Measurements from ENCODE around the gene USP36.
A peak's percentile ranks its signal among the peaks of the same experiment; 100 is the strongest.

USP36 gene

GRCh38 chr17:78844301-78845005 lies 3.8 kb upstream of the USP36 start:
- no peak overlapping the region for H3K4me3 ChIP-seq (ENCODE audit: low read depth, low read length)
- TF ChIP-seq CTCF (IDR thresholded peaks at IDR 0.05; ENCODE audit: borderline replicate concordance, insufficient read depth, low read depth, low read length): no peak

- TF ChIP-seq CTCF (IDR thresholded peaks at IDR 0.05; ENCODE audit: borderline replicate concordance, insufficient read depth, low read depth, low read length): peak; percentile 89
- no peak overlapping the region for H3K4me3 ChIP-seq (ENCODE audit: low read depth, low read length)
These were observed 2.4 kb upstream of the USP36 start for GRCh38 chr17:78842881-78843565.

- H3K4me3 ChIP-seq (ENCODE audit: low read depth, low read length): peak overlapping the region; percentile 82
- TF ChIP-seq CTCF (IDR thresholded peaks at IDR 0.05; ENCODE audit: borderline replicate concordance, insufficient read depth, low read depth, low read length): no peak
These were observed 159 bp downstream of the USP36 start for GRCh38 chr17:78840530-78840779.

- peak overlapping the region; percentile 82 for H3K4me3 ChIP-seq (ENCODE audit: low read depth, low read length)
- TF ChIP-seq CTCF (IDR thresholded peaks at IDR 0.05; ENCODE audit: borderline replicate concordance, insufficient read depth, low read depth, low read length): no peak
These were observed 668 bp downstream of the USP36 start for GRCh38 chr17:78839762-78840529.

GRCh38 chr17:78839235-78839761 lies 1.3 kb downstream of the USP36 start:
- peak overlapping the region; percentile 82 for H3K4me3 ChIP-seq (ENCODE audit: low read depth, low read length)
- no peak for TF ChIP-seq CTCF (IDR thresholded peaks at IDR 0.05; ENCODE audit: borderline replicate concordance, insufficient read depth, low read depth, low read length)

GRCh38 chr17:78838574-78839005 lies 2.0 kb downstream of the USP36 start:
- TF ChIP-seq CTCF (IDR thresholded peaks at IDR 0.05; ENCODE audit: borderline replicate concordance, insufficient read depth, low read depth, low read length): no peak
- no peak overlapping the region for H3K4me3 ChIP-seq (ENCODE audit: low read depth, low read length)
